A673 (cell line): Measurements from ENCODE around the gene TACR2. TPM values are rescaled to one million over a fixed set of nuclear protein-coding genes. Genes with fewer than 3 reads are reported as not detected.

Experiments
- BruUV-seq: library from RNA; stranded (reverse); fragments of 400-500 nt; replicated peaks from 2 replicates; lab custom pipeline; 2021; lab: Mats Ljungman, UMichigan
- CTCF ChIA-PET: fragments of 300-600 bp; sonication (Branson Sonifier 250); formaldehyde crosslinking; loops from one replicate; lab custom pipeline; 2022; ENCODE audit warnings: antibody characterized with exemption; lab: Charles Lee
- POLR2A ChIA-PET: fragments of 300-600 bp; sonication (Branson Sonifier 250); formaldehyde crosslinking; loops from one replicate; lab custom pipeline; 2022; ENCODE audit warnings: antibody characterized with exemption; ENCODE audit not compliant: low non-redundant PET; lab: Charles Lee
- DNase-seq: peaks from one replicate; pipeline ENCODE4 v3.0.0-alpha.2; 2015; ENCODE audit warnings: low spot score
- H3K27ac ChIP-seq: fragments of 200-600 bp; sonication (generic); 2 replicates; pipeline ENCODE4 v1.5.1; 2016; ENCODE audit warnings: mixed run types, low read depth, mild to moderate bottlenecking, mixed read lengths, antibody characterized with exemption, low read length; ENCODE audit not compliant: poor library complexity, severe bottlenecking
- H3K27me3 ChIP-seq: fragments of 200-600 bp; sonication (generic); replicated peaks from 2 replicates; pipeline ENCODE4 v1.6.1; 2017; ENCODE audit warnings: mixed run types, low read depth, mild to moderate bottlenecking, mixed read lengths, antibody characterized with exemption, low read length; ENCODE audit not compliant: insufficient read depth, poor library complexity
- H3K36me3 ChIP-seq: fragments of 200-600 bp; sonication (generic); 2 replicates; pipeline ENCODE4 v1.6.1; 2016; ENCODE audit warnings: mixed run types, mild to moderate bottlenecking, mixed read lengths, antibody characterized with exemption, low read length; ENCODE audit not compliant: insufficient read depth, poor library complexity, severe bottlenecking
- H3K4me1 ChIP-seq: fragments of 200-600 bp; sonication (generic); 2 replicates; pipeline ENCODE4 v1.6.1; 2017; ENCODE audit warnings: mixed run types, mild to moderate bottlenecking, mixed read lengths, antibody characterized with exemption, low read length; ENCODE audit not compliant: insufficient read depth, poor library complexity, severe bottlenecking
- H3K4me3 ChIP-seq: fragments of 200-600 bp; sonication (generic); 2 replicates; pipeline ENCODE4 v1.5.1; 2016; ENCODE audit warnings: low read depth, mixed run types, mild to moderate bottlenecking, mixed read lengths, low read length; ENCODE audit not compliant: poor library complexity, severe bottlenecking
- H3K9me3 ChIP-seq: fragments of 200-600 bp; sonication (generic); 2 replicates; pipeline ENCODE4 v1.6.1; 2016; ENCODE audit warnings: mixed run types, low read depth, mild to moderate bottlenecking, mixed read lengths, antibody characterized with exemption, low read length; ENCODE audit not compliant: poor library complexity, severe bottlenecking
- CTCF ChIP-seq: fragments of 300-800, 200-600 bp; sonication (generic); conservative IDR thresholded peaks from 2 replicates; pipeline ENCODE4 v1.5.1; 2017; ENCODE audit warnings: low read depth, mild to moderate bottlenecking, antibody characterized with exemption, low read length, moderate library complexity, mixed read lengths
- EZH2 ChIP-seq: fragments of 200-600 bp; sonication (generic); IDR thresholded peaks from 2 replicates; pipeline ENCODE4 v1.6.1; 2017; ENCODE audit warnings: borderline replicate concordance, low read depth, mild to moderate bottlenecking, mixed read lengths, antibody characterized with exemption, low read length; ENCODE audit not compliant: poor library complexity, severe bottlenecking
- intact Hi-C: fragments of 100-400 bp; cut with micrococcal nuclease; formaldehyde crosslinking; loops from one replicate; pipeline ENCODE4 v1.10.0; 2022; ENCODE audit not compliant: unreplicated experiment
- total RNA-seq: library from RNA; stranded (reverse); gene quantifications from 2 replicates; pipeline ENCODE4 v1.2.3, GENCODE V29; 2021

The TACR2 gene
- total RNA-seq, 1 experiment from 2014 or later, result 0.21 TPM

- CTCF ChIA-PET, result interaction anchor here (0.9 kb wide), 1 partner anchor 15 kb away, joined by 3 read pairs; no protein-coding TSS in a partner anchor
Measured at GRCh38 chr10:69391158-69391557, 25.6 kb downstream of the TACR2 start.

DNA sequence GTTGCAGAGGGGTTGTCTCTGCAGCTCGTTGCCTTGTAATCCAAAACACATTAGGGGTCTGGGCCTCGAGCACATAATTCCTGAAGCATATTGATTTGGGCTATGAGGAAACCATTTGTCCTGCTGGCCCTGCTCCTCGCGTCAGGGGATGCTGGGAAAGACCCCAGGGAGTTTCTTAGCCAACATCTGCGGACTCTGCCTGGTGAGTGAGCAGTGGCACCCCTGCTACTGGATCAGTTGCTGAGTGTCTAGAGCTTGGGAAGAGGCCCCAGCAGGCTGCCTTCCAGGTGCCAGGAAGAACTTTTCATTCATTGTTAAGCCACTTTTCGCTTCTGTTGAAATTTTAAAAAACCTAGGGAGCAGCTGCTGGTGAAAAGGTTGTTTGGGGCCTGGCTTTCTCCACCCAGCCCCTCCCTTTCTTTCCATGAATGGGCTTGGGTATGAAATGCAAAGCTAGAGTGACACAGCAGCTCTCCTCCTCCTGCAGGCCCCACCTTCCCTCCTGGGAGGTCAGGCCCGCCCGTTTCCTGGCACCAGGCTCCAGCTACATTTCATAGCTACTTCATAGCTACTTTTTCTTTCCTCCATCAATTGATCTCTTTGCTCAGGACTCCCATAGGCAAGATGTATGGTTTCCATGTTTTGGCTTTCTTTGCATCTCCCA is 26.8 kb downstream of the TACR2 start:
- CTCF ChIA-PET, result interaction anchor here (0.9 kb wide), 1 partner anchor 151 kb away, joined by 3 read pairs; no protein-coding TSS in a partner anchor
- no TSS peak for BruUV-seq
- POLR2A ChIA-PET, result no interaction called here
- H3K9me3 ChIP-seq, result no peaks in the 10 kb centered on the region
- intact Hi-C loops, result loop anchor here (10.0 kb wide), 1 partner anchor 295 kb away; no protein-coding TSS in a partner anchor
- peaks cover 28% of the 10 kb centered on the region for H3K36me3 ChIP-seq
- no peaks in the 10 kb centered on the region for H3K27me3 ChIP-seq
- peak overlapping the region; percentile 55 for H3K27ac ChIP-seq
- H3K4me1 ChIP-seq, result peaks cover 17% of the 10 kb centered on the region
- DNase-seq, result peak; percentile 72
- H3K4me3 ChIP-seq, result no peak overlapping the region
- TF ChIP-seq CTCF, result no peak
- TF ChIP-seq EZH2, result no peak

More at GRCh38 chr10:69391158-69391557, 25.6 kb downstream of the TACR2 start:
- no peaks in the 10 kb centered on the region for H3K9me3 ChIP-seq
- H3K27me3 ChIP-seq, result no peaks in the 10 kb centered on the region
- intact Hi-C loops, result loop anchor here (10.0 kb wide), 1 partner anchor 296 kb away; no protein-coding TSS in a partner anchor
- no peak overlapping the region for H3K4me3 ChIP-seq
- no TSS peak for BruUV-seq
- POLR2A ChIA-PET, result interaction anchor here (0.6 kb wide), 1 partner anchor 28 kb away, joined by 3 read pairs; no protein-coding TSS in a partner anchor
- DNase-seq, result no peak
- H3K4me1 ChIP-seq, result peaks cover 17% of the 10 kb centered on the region
- no peak overlapping the region for H3K27ac ChIP-seq
- TF ChIP-seq EZH2 (no peak), CTCF (no peak)
- H3K36me3 ChIP-seq, result peaks cover 19% of the 10 kb centered on the region

DNA sequence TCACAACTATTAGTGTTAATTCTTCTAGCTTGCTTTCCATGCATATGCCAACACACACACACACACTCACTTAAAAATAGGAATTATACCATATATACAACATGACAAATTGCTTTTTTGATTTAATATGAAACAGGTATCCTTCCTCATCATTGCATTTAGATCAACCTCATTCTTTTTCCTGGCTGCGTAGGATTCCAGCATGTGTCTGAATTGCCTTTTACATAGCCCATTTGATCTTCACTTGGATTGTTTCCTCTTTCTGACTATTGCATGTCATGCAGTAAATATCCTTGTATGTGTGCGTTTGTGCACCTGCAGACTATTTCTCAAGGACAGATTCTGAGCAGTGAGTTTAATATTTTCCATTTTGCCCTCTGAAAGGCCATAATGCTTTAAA is 28.2 kb downstream of the TACR2 start:
- CTCF ChIA-PET, result no interaction called here
- no peaks in the 10 kb centered on the region for H3K27me3 ChIP-seq
- peaks cover 36% of the 10 kb centered on the region for H3K36me3 ChIP-seq
- intact Hi-C loops, result no loop called here
- H3K4me1 ChIP-seq, result peaks cover 17% of the 10 kb centered on the region
- TF ChIP-seq EZH2, result no peak
- TF ChIP-seq CTCF, result no peak
- no peak overlapping the region for H3K27ac ChIP-seq
- no peak for DNase-seq
- POLR2A ChIA-PET, result no interaction called here
- no peak overlapping the region for H3K4me3 ChIP-seq
- H3K9me3 ChIP-seq, result no peaks in the 10 kb centered on the region
- BruUV-seq, result no TSS peak
